Endothelial cell of umbilical vein (primary cell): ENCODE data around the gene CASK. TPM values are rescaled to one million over a fixed set of nuclear protein-coding genes. Genes with fewer than 3 reads are reported as not detected.

ENCODE experiments used
- BruUV-seq: library from RNA; stranded (reverse); fragments of 400-500 nt; replicated peaks from 2 replicates; lab custom pipeline; 2021; lab: Mats Ljungman, UMichigan
- CTCF ChIA-PET: fragments of 300-600, 350-600 bp; sonication (Branson Sonifier 250); formaldehyde crosslinking; loops from one replicate; lab custom pipeline; 2021; ENCODE audit warnings: antibody characterized with exemption, inconsistent platforms; lab: Charles Lee
- POLR2A ChIA-PET: fragments of 300-600, 350-600 bp; sonication (Branson Sonifier 250); formaldehyde crosslinking; loops from one replicate; lab custom pipeline; 2021; ENCODE audit warnings: antibody characterized with exemption, inconsistent platforms; lab: Charles Lee
- DNase-seq: peaks from one replicate; pipeline ENCODE4 v3.0.0-alpha.2; 2011; ENCODE audit warnings: low read depth, low spot score
- FAIRE-seq: peaks from 2 replicates; lab custom pipeline; 2011; peaks lifted over from hg19 to GRCh38; lab: Jason Lieb, UNC
- H2AFZ ChIP-seq: 2 replicates; pipeline ENCODE4 v1.6.0; 2012; ENCODE audit warnings: low read depth, low read length, control low read depth, inconsistent platforms
- H3K27ac ChIP-seq: 2 replicates; pipeline ENCODE4 v1.5.1; 2011; ENCODE audit warnings: low read depth, mild to moderate bottlenecking, control low read depth, low read length, moderate library complexity; ENCODE audit not compliant: insufficient read depth
- H3K27me3 ChIP-seq, 2 experiments: 2 replicates each; pipeline versions ENCODE4 v1.6.0 to v1.6.1; 2011; ENCODE audit warnings: low read length in 2 of 2, mixed read lengths in 1 of 2; ENCODE audit not compliant: control insufficient read depth in 2 of 2, insufficient read depth in 2 of 2
- H3K36me3 ChIP-seq, 2 experiments: 2 replicates in 1 of 2; 3 replicates in 1 of 2; pipeline ENCODE4 v1.5.1; 2011; ENCODE audit warnings: low read length in 2 of 2, mild to moderate bottlenecking in 1 of 2, moderate library complexity in 1 of 2; ENCODE audit not compliant: control insufficient read depth in 2 of 2, insufficient read depth in 2 of 2; ENCODE audit errors: extremely low read depth in 1 of 2
- H3K4me1 ChIP-seq: 3 replicates; pipeline ENCODE4 v1.5.1; 2011; ENCODE audit warnings: mild to moderate bottlenecking, low read length; ENCODE audit not compliant: control insufficient read depth, insufficient read depth; ENCODE audit errors: extremely low read depth
- H3K4me2 ChIP-seq: 2 replicates; pipeline ENCODE4 v1.6.1; 2011; ENCODE audit warnings: low read length, control low read depth, mixed read lengths; ENCODE audit not compliant: insufficient read depth
- H3K4me3 ChIP-seq, 3 experiments: fragments of 200-600 bp in 1 of 3; sonication (generic), shearing (Covaris generic) in 1 of 3; replicated peaks in 1 of 3; 2 replicates each; pipeline ENCODE4 v1.5.1; 2011 to 2016; ENCODE audit warnings: control low read depth in 3 of 3, low read length in 3 of 3, mild to moderate bottlenecking in 2 of 3, inconsistent platforms in 1 of 3, low read depth in 1 of 3, moderate library complexity in 1 of 3; ENCODE audit not compliant: insufficient read depth in 1 of 3
- H3K79me2 ChIP-seq: 2 replicates; pipeline ENCODE4 v1.6.0; 2012; ENCODE audit warnings: low read length, inconsistent platforms; ENCODE audit not compliant: control insufficient read depth, insufficient read depth
- H3K9ac ChIP-seq: replicated peaks from 2 replicates; pipeline ENCODE3; 2011; ENCODE audit warnings: low read length, control low read depth; ENCODE audit not compliant: insufficient read depth; ENCODE audit errors: extremely low read depth
- H3K9me1 ChIP-seq: replicated peaks from 3 replicates; pipeline ENCODE4 v1.6.0; 2011; ENCODE audit warnings: mild to moderate bottlenecking, low read length; ENCODE audit not compliant: control insufficient read depth, insufficient read depth; ENCODE audit errors: extremely low read depth
- H3K9me3 ChIP-seq: replicated peaks from 2 replicates; pipeline ENCODE4 v1.5.1; 2012; ENCODE audit warnings: low read length, inconsistent platforms; ENCODE audit not compliant: control insufficient read depth, insufficient read depth
- H4K20me1 ChIP-seq: replicated peaks from 2 replicates; pipeline ENCODE3; 2011; ENCODE audit warnings: mild to moderate bottlenecking, low read length; ENCODE audit not compliant: control insufficient read depth, insufficient read depth; ENCODE audit errors: extremely low read depth
- EZH2 ChIP-seq: IDR thresholded peaks from 2 replicates; pipeline ENCODE4 v1.6.1; 2012; ENCODE audit warnings: borderline replicate concordance, low read depth, mild to moderate bottlenecking, moderate library complexity, low read length, inconsistent platforms; ENCODE audit not compliant: severe bottlenecking
- FOS ChIP-seq: IDR thresholded peaks from 2 replicates; pipeline ENCODE4 v1.6.1; 2011; ENCODE audit warnings: mild to moderate bottlenecking, low read length, moderate library complexity, borderline replicate concordance; ENCODE audit not compliant: insufficient read depth
- GATA2 ChIP-seq: IDR thresholded peaks from 2 replicates; pipeline ENCODE4 v1.7.0; 2011; ENCODE audit warnings: low read depth, mild to moderate bottlenecking, moderate library complexity, mixed read lengths, low read length; ENCODE audit not compliant: insufficient read length, insufficient read depth
- JUN ChIP-seq: IDR thresholded peaks from 2 replicates; pipeline ENCODE4 v1.6.1; 2011; ENCODE audit warnings: borderline replicate concordance, low read depth; ENCODE audit not compliant: insufficient read length, insufficient read depth
- MYC ChIP-seq: IDR thresholded peaks from one replicate; pipeline ENCODE4 v1.6.1; 2011; ENCODE audit warnings: mild to moderate bottlenecking, low read depth, low read length
- POLR2A ChIP-seq: IDR thresholded peaks from 2 replicates; pipeline ENCODE4 v1.6.1; 2012; ENCODE audit warnings: low read depth, mild to moderate bottlenecking, control low read depth, low read length
- POLR2AphosphoS5 ChIP-seq: IDR thresholded peaks from 2 replicates; pipeline ENCODE4 v1.6.1; 2012; ENCODE audit warnings: low read depth, mild to moderate bottlenecking, control low read depth, low read length, moderate library complexity; ENCODE audit not compliant: insufficient read depth
- dilution Hi-C: fragments of 300-500 bp; cut with MboI; formaldehyde crosslinking; loops from one replicate; pipeline ENCODE4 v1.15.0; 2019; ENCODE audit warnings: low sequenced_read_pairs; ENCODE audit not compliant: extremely low pct_ligation_motif_present
- intact Hi-C: fragments of 100-400 bp; cut with micrococcal nuclease; formaldehyde crosslinking; loops from one replicate; pipeline ENCODE4 v1.10.0; 2022
- polyA plus RNA-seq, 4 experiments: library from polyadenylated mRNA; depleted of rRNA in 3 of 4; stranded (reverse) in 3 of 4; unstranded in 1 of 4; fragments of >200 nt; gene quantifications; 2 replicates each; pipeline versions ENCODE4 v1.2.1 to v1.2.3, GENCODE V29; 2011 to 2012; ENCODE audit warnings: missing spikeins in 1 of 4
- total RNA-seq: library from RNA; stranded (reverse); gene quantifications from 2 replicates; pipeline ENCODE4 v1.2.3, GENCODE V29; 2021
- TF ChIP-seq, protein P1 (sequence below): IDR thresholded peaks from 2 replicates; pipeline ENCODE4 v1.6.1; 2011; ENCODE audit not compliant: insufficient read depth, insufficient read length
- TF ChIP-seq, protein P2 (sequence below), 2 donors: IDR thresholded peaks; 1 replicate in 1 of 2; 2 replicates in 1 of 2; pipeline ENCODE4 v1.5.1; 2011; ENCODE audit warnings: low read length in 2 of 2, mild to moderate bottlenecking in 2 of 2, moderate library complexity in 2 of 2, control low read depth in 1 of 2, inconsistent platforms in 1 of 2, low read depth in 1 of 2; ENCODE audit not compliant: insufficient read depth in 1 of 2; ENCODE audit errors: extremely low read depth in 1 of 2

Gene CASK
- total and polyA plus RNA-seq, 2 donors (not counting 3 experiments of a cell fraction or from before 2014, with no cell fraction given): 6.4 to 30.4 TPM

- dilution Hi-C loops (no loop called here), intact Hi-C loops (no loop called here)
- H3K9ac ChIP-seq: no peak overlapping the region
- H3K9me3 ChIP-seq: no peaks in the 10 kb centered on the region
- no peak overlapping the region for H3K4me2 ChIP-seq
- FAIRE-seq: no peak
- H4K20me1 ChIP-seq: no peaks in the 10 kb centered on the region
- H3K9me1 ChIP-seq: no peaks in the 10 kb centered on the region
- TF ChIP-seq, protein P1, sequence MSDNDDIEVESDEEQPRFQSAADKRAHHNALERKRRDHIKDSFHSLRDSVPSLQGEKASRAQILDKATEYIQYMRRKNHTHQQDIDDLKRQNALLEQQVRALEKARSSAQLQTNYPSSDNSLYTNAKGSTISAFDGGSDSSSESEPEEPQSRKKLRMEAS: no peak
- TF ChIP-seq GATA2 (no peak), POLR2AphosphoS5 (no peak), POLR2A (no peak), EZH2 (no peak), FOS (no peak), JUN (no peak), MYC (no peak)
- TF ChIP-seq, protein P2, sequence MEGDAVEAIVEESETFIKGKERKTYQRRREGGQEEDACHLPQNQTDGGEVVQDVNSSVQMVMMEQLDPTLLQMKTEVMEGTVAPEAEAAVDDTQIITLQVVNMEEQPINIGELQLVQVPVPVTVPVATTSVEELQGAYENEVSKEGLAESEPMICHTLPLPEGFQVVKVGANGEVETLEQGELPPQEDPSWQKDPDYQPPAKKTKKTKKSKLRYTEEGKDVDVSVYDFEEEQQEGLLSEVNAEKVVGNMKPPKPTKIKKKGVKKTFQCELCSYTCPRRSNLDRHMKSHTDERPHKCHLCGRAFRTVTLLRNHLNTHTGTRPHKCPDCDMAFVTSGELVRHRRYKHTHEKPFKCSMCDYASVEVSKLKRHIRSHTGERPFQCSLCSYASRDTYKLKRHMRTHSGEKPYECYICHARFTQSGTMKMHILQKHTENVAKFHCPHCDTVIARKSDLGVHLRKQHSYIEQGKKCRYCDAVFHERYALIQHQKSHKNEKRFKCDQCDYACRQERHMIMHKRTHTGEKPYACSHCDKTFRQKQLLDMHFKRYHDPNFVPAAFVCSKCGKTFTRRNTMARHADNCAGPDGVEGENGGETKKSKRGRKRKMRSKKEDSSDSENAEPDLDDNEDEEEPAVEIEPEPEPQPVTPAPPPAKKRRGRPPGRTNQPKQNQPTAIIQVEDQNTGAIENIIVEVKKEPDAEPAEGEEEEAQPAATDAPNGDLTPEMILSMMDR (IDR thresholded peaks at IDR 0.05; ENCODE audit: extremely low read depth in 1 of 2, insufficient read depth in 1 of 2, low read depth in 1 of 2, low read length in 2 of 2): no peak
- ChIA-PET CTCF (no interaction called here), POLR2A (no interaction called here)
- H3K4me3 ChIP-seq: no peak overlapping the region
- no TSS peak for BruUV-seq
- H3K27ac ChIP-seq: no peak overlapping the region
- no peak for DNase-seq
- no peaks in the 10 kb centered on the region for H3K79me2 ChIP-seq
- H3K36me3 ChIP-seq: no peaks in the 10 kb centered on the region
- H2AFZ ChIP-seq: no peak overlapping the region
- H3K27me3 ChIP-seq: no peaks in the 10 kb centered on the region
- no peaks in the 10 kb centered on the region for H3K4me1 ChIP-seq
These were observed 448.6 kb downstream of the CASK start for GRCh38 chrX:41474726-41475100.
